ENCODE measurements around the gene HHATL. TPM values are rescaled to one million over a fixed set of nuclear protein-coding genes. Genes with fewer than 3 reads are reported as not detected.

The HHATL gene
- total and polyA plus RNA-seq, 4 donors = 0.17 TPM; not detected in 3

GRCh38 chr3:42651248-42652091 lies 51.1 kb downstream of the HHATL start:
- Histone ChIP-seq H3K27ac (ENCODE audit: low read depth in 1 of 2, low read length in 2 of 2) (no peak overlapping the region), H3K9ac (ENCODE audit: low read depth in 1 of 2, low read length in 2 of 2) (no peak overlapping the region), H3K27me3 (ENCODE audit: control insufficient read depth in 4 of 4, insufficient read depth in 4 of 4, low read length in 3 of 4) (no peaks in the 10 kb centered on the region), H3K9me3 (ENCODE audit: control insufficient read depth in 4 of 4, low read length in 3 of 4) (no peaks in the 10 kb centered on the region), H3K4me3 (ENCODE audit: low read depth in 1 of 3, low read length in 3 of 3) (no peak overlapping the region), H3K36me3 (ENCODE audit: control insufficient read depth in 4 of 4, insufficient read depth in 3 of 4, low read depth in 1 of 4, low read length in 3 of 4) (peaks cover 0 to 19% (median 9%) of the 10 kb centered on the region in 4 donors), H3K4me1 (ENCODE audit: control insufficient read depth in 4 of 4, insufficient read depth in 4 of 4, low read length in 3 of 4) (peaks cover 5 to 15% (median 11%) of the 10 kb centered on the region in 4 donors)
- 87% methylated on average over 9 of the region's 9 CpGs for WGBS
- peak; percentile 32 for DNase-seq (ENCODE audit: low spot score)
- TF ChIP-seq, protein P1, sequence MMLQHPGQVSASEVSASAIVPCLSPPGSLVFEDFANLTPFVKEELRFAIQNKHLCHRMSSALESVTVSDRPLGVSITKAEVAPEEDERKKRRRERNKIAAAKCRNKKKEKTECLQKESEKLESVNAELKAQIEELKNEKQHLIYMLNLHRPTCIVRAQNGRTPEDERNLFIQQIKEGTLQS (IDR thresholded peaks at IDR 0.05) = no peak
- no peak for TF ChIP-seq YY1 (IDR thresholded peaks at IDR 0.05)
- TF ChIP-seq JUND (IDR thresholded peaks at IDR 0.05) = no peak
- TF ChIP-seq MAX (IDR thresholded peaks at IDR 0.05) = no peak
- TF ChIP-seq HNF4G (IDR thresholded peaks at IDR 0.05) = no peak
- no peak for TF ChIP-seq EGR1 (IDR thresholded peaks at IDR 0.05; ENCODE audit: low read depth in 2 of 2)
- no peak for TF ChIP-seq SP1 (IDR thresholded peaks at IDR 0.05)
- TF ChIP-seq FOXA2 (IDR thresholded peaks at IDR 0.05) = no peak
- TF ChIP-seq HNF4A (conservative IDR thresholded peaks at IDR 0.05) = no peak

GRCh38 chr3:42649783-42650182 lies 52.8 kb downstream of the HHATL start:
- H3K27ac ChIP-seq (ENCODE audit: low read depth in 1 of 2, low read length in 2 of 2) = no peak overlapping the region
- H3K9ac ChIP-seq (ENCODE audit: low read depth in 1 of 2, low read length in 2 of 2) = no peak overlapping the region
- no peaks in the 10 kb centered on the region for H3K9me3 ChIP-seq (ENCODE audit: control insufficient read depth in 4 of 4, low read length in 3 of 4)
- H3K27me3 ChIP-seq (ENCODE audit: control insufficient read depth in 4 of 4, insufficient read depth in 4 of 4, low read length in 3 of 4) = no peaks in the 10 kb centered on the region
- peaks cover 1 to 33% (median 19%) of the 10 kb centered on the region in 4 donors for H3K36me3 ChIP-seq (ENCODE audit: control insufficient read depth in 4 of 4, insufficient read depth in 3 of 4, low read depth in 1 of 4, low read length in 3 of 4)
- no peak for DNase-seq (ENCODE audit: low spot score)
- TF ChIP-seq ZBTB33 (IDR thresholded peaks at IDR 0.05) (no peak), MAX (IDR thresholded peaks at IDR 0.05) (no peak), FOXA2 (IDR thresholded peaks at IDR 0.05) (no peak), JUND (IDR thresholded peaks at IDR 0.05) (no peak), EGR1 (IDR thresholded peaks at IDR 0.05; ENCODE audit: low read depth in 2 of 2) (no peak), RXRA (IDR thresholded peaks at IDR 0.05) (no peak), SP1 (IDR thresholded peaks at IDR 0.05) (no peak), HNF4G (IDR thresholded peaks at IDR 0.05) (no peak), TAF1 (conservative IDR thresholded peaks at IDR 0.05) (no peak), RAD21 (IDR thresholded peaks at IDR 0.05) (no peak)
- TF ChIP-seq, protein P1 (IDR thresholded peaks at IDR 0.05) = no peak
- TF ChIP-seq, protein P2, sequence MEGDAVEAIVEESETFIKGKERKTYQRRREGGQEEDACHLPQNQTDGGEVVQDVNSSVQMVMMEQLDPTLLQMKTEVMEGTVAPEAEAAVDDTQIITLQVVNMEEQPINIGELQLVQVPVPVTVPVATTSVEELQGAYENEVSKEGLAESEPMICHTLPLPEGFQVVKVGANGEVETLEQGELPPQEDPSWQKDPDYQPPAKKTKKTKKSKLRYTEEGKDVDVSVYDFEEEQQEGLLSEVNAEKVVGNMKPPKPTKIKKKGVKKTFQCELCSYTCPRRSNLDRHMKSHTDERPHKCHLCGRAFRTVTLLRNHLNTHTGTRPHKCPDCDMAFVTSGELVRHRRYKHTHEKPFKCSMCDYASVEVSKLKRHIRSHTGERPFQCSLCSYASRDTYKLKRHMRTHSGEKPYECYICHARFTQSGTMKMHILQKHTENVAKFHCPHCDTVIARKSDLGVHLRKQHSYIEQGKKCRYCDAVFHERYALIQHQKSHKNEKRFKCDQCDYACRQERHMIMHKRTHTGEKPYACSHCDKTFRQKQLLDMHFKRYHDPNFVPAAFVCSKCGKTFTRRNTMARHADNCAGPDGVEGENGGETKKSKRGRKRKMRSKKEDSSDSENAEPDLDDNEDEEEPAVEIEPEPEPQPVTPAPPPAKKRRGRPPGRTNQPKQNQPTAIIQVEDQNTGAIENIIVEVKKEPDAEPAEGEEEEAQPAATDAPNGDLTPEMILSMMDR (IDR thresholded peaks at IDR 0.05; ENCODE audit: low read depth, low read length, missing input control) = no peak
- TF ChIP-seq, protein P3, sequence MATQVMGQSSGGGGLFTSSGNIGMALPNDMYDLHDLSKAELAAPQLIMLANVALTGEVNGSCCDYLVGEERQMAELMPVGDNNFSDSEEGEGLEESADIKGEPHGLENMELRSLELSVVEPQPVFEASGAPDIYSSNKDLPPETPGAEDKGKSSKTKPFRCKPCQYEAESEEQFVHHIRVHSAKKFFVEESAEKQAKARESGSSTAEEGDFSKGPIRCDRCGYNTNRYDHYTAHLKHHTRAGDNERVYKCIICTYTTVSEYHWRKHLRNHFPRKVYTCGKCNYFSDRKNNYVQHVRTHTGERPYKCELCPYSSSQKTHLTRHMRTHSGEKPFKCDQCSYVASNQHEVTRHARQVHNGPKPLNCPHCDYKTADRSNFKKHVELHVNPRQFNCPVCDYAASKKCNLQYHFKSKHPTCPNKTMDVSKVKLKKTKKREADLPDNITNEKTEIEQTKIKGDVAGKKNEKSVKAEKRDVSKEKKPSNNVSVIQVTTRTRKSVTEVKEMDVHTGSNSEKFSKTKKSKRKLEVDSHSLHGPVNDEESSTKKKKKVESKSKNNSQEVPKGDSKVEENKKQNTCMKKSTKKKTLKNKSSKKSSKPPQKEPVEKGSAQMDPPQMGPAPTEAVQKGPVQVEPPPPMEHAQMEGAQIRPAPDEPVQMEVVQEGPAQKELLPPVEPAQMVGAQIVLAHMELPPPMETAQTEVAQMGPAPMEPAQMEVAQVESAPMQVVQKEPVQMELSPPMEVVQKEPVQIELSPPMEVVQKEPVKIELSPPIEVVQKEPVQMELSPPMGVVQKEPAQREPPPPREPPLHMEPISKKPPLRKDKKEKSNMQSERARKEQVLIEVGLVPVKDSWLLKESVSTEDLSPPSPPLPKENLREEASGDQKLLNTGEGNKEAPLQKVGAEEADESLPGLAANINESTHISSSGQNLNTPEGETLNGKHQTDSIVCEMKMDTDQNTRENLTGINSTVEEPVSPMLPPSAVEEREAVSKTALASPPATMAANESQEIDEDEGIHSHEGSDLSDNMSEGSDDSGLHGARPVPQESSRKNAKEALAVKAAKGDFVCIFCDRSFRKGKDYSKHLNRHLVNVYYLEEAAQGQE (IDR thresholded peaks at IDR 0.05) = no peak
- H3K4me1 ChIP-seq (ENCODE audit: control insufficient read depth in 4 of 4, insufficient read depth in 4 of 4, low read length in 3 of 4) = peaks cover 4 to 12% (median 8%) of the 10 kb centered on the region in 4 donors
- WGBS = 90% methylated on average over 4 of the region's 4 CpGs
- no peak overlapping the region for H3K4me3 ChIP-seq (ENCODE audit: low read depth in 1 of 3, low read length in 3 of 3)

Measured in liver (tissue), 9 donors.